Keratinocyte (primary cell): ENCODE results near the gene PARP11.

Source experiments
- EZH2 ChIP-seq: IDR thresholded peaks from one replicate; pipeline ENCODE4 v1.6.1; 2012; ENCODE audit warnings: inconsistent platforms, mild to moderate bottlenecking, low read length, moderate library complexity
- TF ChIP-seq, protein P1 (sequence below), 3 experiments: IDR thresholded peaks in 1 of 3; conservative IDR thresholded peaks in 1 of 3; optimal IDR thresholded peaks in 1 of 3; 2 replicates in 2 of 3; 3 replicates in 1 of 3; pipeline versions ENCODE3 to v1.5.1; 2011; ENCODE audit warnings: low read length in 3 of 3, mild to moderate bottlenecking in 3 of 3, moderate library complexity in 2 of 3, control low read depth in 1 of 3, inconsistent platforms in 1 of 3; ENCODE audit not compliant: insufficient read depth in 2 of 3; ENCODE audit errors: extremely low read depth in 1 of 3

DNA sequence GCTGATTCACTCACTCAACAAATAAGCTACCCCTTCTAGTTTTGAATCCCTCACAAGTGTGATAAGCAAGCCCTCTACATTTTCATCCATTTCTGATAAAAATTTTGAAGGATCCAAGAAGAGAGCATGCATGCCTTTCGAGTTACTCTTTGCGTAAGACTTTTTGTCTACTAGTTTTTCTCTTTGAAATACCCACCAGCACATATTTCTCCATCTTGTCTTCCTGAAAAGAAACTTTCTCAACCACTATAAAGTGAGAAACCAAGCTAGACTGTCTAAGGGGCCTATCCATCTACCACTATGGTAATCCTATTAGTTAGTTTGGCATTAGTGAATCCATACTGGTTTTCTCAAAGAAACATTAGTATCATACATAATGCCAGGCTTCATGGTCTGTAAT is 56.9 kb downstream of the PARP11 start:
- TF ChIP-seq, protein P1, sequence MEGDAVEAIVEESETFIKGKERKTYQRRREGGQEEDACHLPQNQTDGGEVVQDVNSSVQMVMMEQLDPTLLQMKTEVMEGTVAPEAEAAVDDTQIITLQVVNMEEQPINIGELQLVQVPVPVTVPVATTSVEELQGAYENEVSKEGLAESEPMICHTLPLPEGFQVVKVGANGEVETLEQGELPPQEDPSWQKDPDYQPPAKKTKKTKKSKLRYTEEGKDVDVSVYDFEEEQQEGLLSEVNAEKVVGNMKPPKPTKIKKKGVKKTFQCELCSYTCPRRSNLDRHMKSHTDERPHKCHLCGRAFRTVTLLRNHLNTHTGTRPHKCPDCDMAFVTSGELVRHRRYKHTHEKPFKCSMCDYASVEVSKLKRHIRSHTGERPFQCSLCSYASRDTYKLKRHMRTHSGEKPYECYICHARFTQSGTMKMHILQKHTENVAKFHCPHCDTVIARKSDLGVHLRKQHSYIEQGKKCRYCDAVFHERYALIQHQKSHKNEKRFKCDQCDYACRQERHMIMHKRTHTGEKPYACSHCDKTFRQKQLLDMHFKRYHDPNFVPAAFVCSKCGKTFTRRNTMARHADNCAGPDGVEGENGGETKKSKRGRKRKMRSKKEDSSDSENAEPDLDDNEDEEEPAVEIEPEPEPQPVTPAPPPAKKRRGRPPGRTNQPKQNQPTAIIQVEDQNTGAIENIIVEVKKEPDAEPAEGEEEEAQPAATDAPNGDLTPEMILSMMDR (optimal IDR thresholded peaks at IDR 0.05 in 1 of 3, IDR thresholded peaks at IDR 0.05 in 1 of 3, conservative IDR thresholded peaks at IDR 0.05 in 1 of 3; ENCODE audit: extremely low read depth in 1 of 3, insufficient read depth in 2 of 3, low read length in 3 of 3) = no peak
- TF ChIP-seq EZH2 = no peak
